Dendritic cell treated with granulocyte-macrophage colony-stimulating factor and Interleukin-4, amounts not matched to agents 40 ng/mL and 50 ng/mL, for 4 days (primary cell): ENCODE measurements around the gene UNC13D.
"Not testable (repeated sequence)": the region's sequence is repeated elsewhere in the genome, so short reads cannot be mapped to it uniquely, and the experiment has no call there.

ENCODE experiments used
- H3K27ac Mint-ChIP-seq: one replicate; pipeline ENCODE4 v1.8.0; 2022; ENCODE audit warnings: mild to moderate bottlenecking, mixed read lengths
- H3K27me3 Mint-ChIP-seq: one replicate; pipeline ENCODE4 v1.8.0; 2022; ENCODE audit warnings: mild to moderate bottlenecking, mixed read lengths
- H3K36me3 Mint-ChIP-seq: one replicate; pipeline ENCODE4 v1.8.0; 2022; ENCODE audit warnings: low read depth, mixed read lengths
- H3K4me1 Mint-ChIP-seq: one replicate; pipeline ENCODE4 v1.8.0; 2022; ENCODE audit warnings: low read depth, mixed read lengths
- H3K4me3 Mint-ChIP-seq: one replicate; pipeline ENCODE4 v1.8.0; 2022; ENCODE audit warnings: mild to moderate bottlenecking, moderate library complexity, mixed read lengths
- H3K9me3 Mint-ChIP-seq: one replicate; pipeline ENCODE4 v1.8.0; 2022; ENCODE audit warnings: mixed read lengths
- intact Hi-C: fragments of 100-400 bp; cut with micrococcal nuclease; formaldehyde crosslinking; loops from one replicate; pipeline ENCODE4 v1.15.0; 2022

UNC13D gene

GRCh38 chr17:75878174-75878998 lies 34.2 kb upstream of the UNC13D start, which contains the start of gene TRIM47:
TSS of gene TRIM47 (minus strand) at chr17:75878581. CDS start at chr17:75878548, 33 bp downstream.
- H3K27ac Mint-ChIP-seq: peak within 1 kb of the TSS; percentile 95
- intact Hi-C loops: no loop called here

GRCh38 chr17:75877752-75878173 lies 33.6 kb upstream of the UNC13D start:
- H3K4me3 Mint-ChIP-seq: peak overlapping the region; percentile 92
- intact Hi-C loops: no loop called here
- peak overlapping the region; percentile 95 for H3K27ac Mint-ChIP-seq
- H3K36me3 Mint-ChIP-seq: peaks cover 47% of the 10 kb centered on the region
- H3K27me3 Mint-ChIP-seq: peaks cover 74% of the 10 kb centered on the region
- no peaks in the 10 kb centered on the region for H3K9me3 Mint-ChIP-seq
- peaks cover 64% of the 10 kb centered on the region for H3K4me1 Mint-ChIP-seq

More at GRCh38 chr17:75878174-75878998, 34.2 kb upstream of the UNC13D start, which contains the start of gene TRIM47:
- H3K36me3 Mint-ChIP-seq: peaks cover 47% of the 10 kb centered on the region
- H3K4me1 Mint-ChIP-seq: peaks cover 68% of the 10 kb centered on the region
- no peaks in the 10 kb centered on the region for H3K9me3 Mint-ChIP-seq
- H3K4me3 Mint-ChIP-seq: peak within 1 kb of the TSS; percentile 92
- H3K27me3 Mint-ChIP-seq: peaks cover 75% of the 10 kb centered on the region

DNA sequence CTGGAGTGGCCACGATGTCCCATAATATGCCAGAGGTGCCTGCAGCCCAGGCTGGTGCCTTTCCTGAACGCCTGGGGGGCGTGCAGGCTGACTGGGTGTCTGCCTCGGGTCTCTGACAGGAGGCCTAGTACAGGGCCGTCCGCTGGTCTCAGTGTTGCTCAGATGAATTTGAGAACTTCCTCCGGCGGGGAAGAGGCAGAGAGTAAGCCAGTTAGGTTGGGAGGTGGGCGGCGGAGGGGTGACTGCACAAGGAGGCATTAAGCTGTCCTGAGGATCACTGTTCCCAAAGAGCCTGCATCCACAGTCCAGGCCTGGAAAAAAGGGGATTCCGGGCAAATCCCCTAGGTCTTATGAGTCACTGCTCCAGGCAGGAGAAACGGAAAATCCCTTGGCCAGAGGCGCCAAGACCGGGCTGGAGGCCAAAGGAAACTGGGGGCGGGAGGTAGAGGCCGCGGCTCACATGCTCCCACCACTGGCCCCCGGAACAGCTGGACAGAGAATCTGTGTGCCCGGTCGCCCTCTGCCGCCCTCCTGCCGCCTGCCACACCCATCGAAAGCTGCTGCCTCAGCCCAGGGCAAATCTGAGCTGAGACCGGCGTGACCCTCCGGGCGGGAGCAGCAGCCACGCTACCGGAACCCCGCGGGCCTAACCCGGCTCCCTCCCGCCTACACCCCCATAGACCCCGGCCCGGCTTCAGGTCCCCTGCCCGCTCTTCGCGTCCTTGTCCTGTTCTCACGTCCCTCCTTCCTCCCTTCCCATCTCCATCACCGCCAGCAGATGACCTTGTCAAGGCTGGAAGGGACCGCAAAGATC lies 32.9 kb upstream of the UNC13D start:
- H3K27ac Mint-ChIP-seq: peak overlapping the region; percentile 95
- H3K9me3 Mint-ChIP-seq: no peaks in the 10 kb centered on the region
- H3K4me3 Mint-ChIP-seq: peak overlapping the region; percentile 92
- H3K36me3 Mint-ChIP-seq: peaks cover 47% of the 10 kb centered on the region
- H3K4me1 Mint-ChIP-seq: peaks cover 61% of the 10 kb centered on the region
- intact Hi-C loops: no loop called here
- peaks cover 68% of the 10 kb centered on the region for H3K27me3 Mint-ChIP-seq

GRCh38 chr17:75876190-75876937 lies 32.2 kb upstream of the UNC13D start:
- intact Hi-C loops: no loop called here
- H3K36me3 Mint-ChIP-seq: peaks cover 47% of the 10 kb centered on the region
- peaks cover 55% of the 10 kb centered on the region for H3K4me1 Mint-ChIP-seq
- peak overlapping the region; percentile 95 for H3K27ac Mint-ChIP-seq
- no peaks in the 10 kb centered on the region for H3K9me3 Mint-ChIP-seq
- peaks cover 60% of the 10 kb centered on the region for H3K27me3 Mint-ChIP-seq
- H3K4me3 Mint-ChIP-seq: peak overlapping the region; percentile 92

GRCh38 chr17:75875940-75876189 lies 31.7 kb upstream of the UNC13D start:
- peaks cover 54% of the 10 kb centered on the region for H3K4me1 Mint-ChIP-seq
- peak overlapping the region; percentile 92 for H3K4me3 Mint-ChIP-seq
- no peaks in the 10 kb centered on the region for H3K9me3 Mint-ChIP-seq
- peaks cover 47% of the 10 kb centered on the region for H3K36me3 Mint-ChIP-seq
- peaks cover 56% of the 10 kb centered on the region for H3K27me3 Mint-ChIP-seq
- intact Hi-C loops: no loop called here
- peak overlapping the region; percentile 95 for H3K27ac Mint-ChIP-seq

GRCh38 chr17:75875182-75875939 lies 31.2 kb upstream of the UNC13D start:
- intact Hi-C loops: no loop called here
- peaks cover 47% of the 10 kb centered on the region for H3K36me3 Mint-ChIP-seq

GRCh38 chr17:75874323-75875181 lies 30.3 kb upstream of the UNC13D start:
- H3K9me3 Mint-ChIP-seq: no peaks in the 10 kb centered on the region
- H3K36me3 Mint-ChIP-seq: peaks cover 47% of the 10 kb centered on the region
- no peak overlapping the region for H3K4me3 Mint-ChIP-seq
- peak overlapping the region; percentile 18 for H3K27ac Mint-ChIP-seq
- H3K27me3 Mint-ChIP-seq: peaks cover 46% of the 10 kb centered on the region
- intact Hi-C loops: no loop called here
- H3K4me1 Mint-ChIP-seq: peaks cover 54% of the 10 kb centered on the region

More at GRCh38 chr17:75875182-75875939, 31.2 kb upstream of the UNC13D start:
- Mint-ChIP-seq H3K9me3 (no peaks in the 10 kb centered on the region), H3K4me3 (peak overlapping the region; percentile 92), H3K27ac (peak overlapping the region; percentile 95), H3K4me1 (peaks cover 54% of the 10 kb centered on the region), H3K27me3 (peaks cover 51% of the 10 kb centered on the region)

- Mint-ChIP-seq H3K27ac (peak overlapping the region; percentile 18), H3K27me3 (peaks cover 40% of the 10 kb centered on the region), H3K4me1 (peaks cover 47% of the 10 kb centered on the region), H3K36me3 (peaks cover 47% of the 10 kb centered on the region), H3K4me3 (no peak overlapping the region), H3K9me3 (no peaks in the 10 kb centered on the region)
- intact Hi-C loops: no loop called here
Measured at GRCh38 chr17:75873587-75874322, 29.6 kb upstream of the UNC13D start.

- peak overlapping the region; percentile 17 for H3K27ac Mint-ChIP-seq
- H3K27me3 Mint-ChIP-seq: peaks cover 37% of the 10 kb centered on the region
- H3K4me3 Mint-ChIP-seq: no peak overlapping the region
- intact Hi-C loops: no loop called here
- H3K4me1 Mint-ChIP-seq: peaks cover 42% of the 10 kb centered on the region
- H3K36me3 Mint-ChIP-seq: peaks cover 44% of the 10 kb centered on the region
- no peaks in the 10 kb centered on the region for H3K9me3 Mint-ChIP-seq
Measured at GRCh38 chr17:75872434-75873351, 28.5 kb upstream of the UNC13D start.

DNA sequence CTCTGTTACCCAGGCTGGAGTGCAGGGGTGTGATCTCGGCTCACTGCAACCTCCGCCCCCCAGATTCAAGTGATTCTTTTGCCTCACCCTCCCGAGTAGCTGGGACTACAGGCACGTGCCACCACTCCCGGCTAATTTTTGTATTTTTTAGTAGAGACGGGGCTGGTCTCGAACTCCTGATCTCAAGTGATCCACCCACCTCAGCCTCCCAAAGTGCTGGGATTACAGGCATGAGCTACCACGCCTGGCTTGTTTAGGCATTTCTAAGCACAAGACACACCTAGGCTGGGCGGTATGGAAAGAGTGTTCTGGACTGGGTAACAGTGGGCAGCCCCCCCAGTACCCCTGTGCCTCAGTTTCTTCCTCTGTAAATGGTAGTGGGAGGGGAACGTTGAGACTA lies 26.0 kb upstream of the UNC13D start:
- Mint-ChIP-seq H3K27me3 (peaks cover 13% of the 10 kb centered on the region), H3K36me3 (peaks cover 19% of the 10 kb centered on the region), H3K4me1 (peaks cover 21% of the 10 kb centered on the region)
- H3K27ac Mint-ChIP-seq, intact Hi-C loops, H3K4me3 Mint-ChIP-seq, H3K9me3 Mint-ChIP-seq: not testable (repeated sequence)

GRCh38 chr17:75869282-75870141 lies 25.3 kb upstream of the UNC13D start:
- Mint-ChIP-seq H3K27me3 (peaks cover 6% of the 10 kb centered on the region), H3K27ac (no peak overlapping the region), H3K36me3 (peaks cover 12% of the 10 kb centered on the region), H3K4me1 (peaks cover 21% of the 10 kb centered on the region), H3K9me3 (no peaks in the 10 kb centered on the region), H3K4me3 (no peak overlapping the region)
- intact Hi-C loops: no loop called here
